Ishikawa (cell line): ENCODE measurements around the gene GPATCH2L.

Source experiments
- CEBPB ChIP-seq: IDR thresholded peaks from 2 replicates; pipeline ENCODE4 v1.6.1; 2012
- CREB1 ChIP-seq: IDR thresholded peaks from 2 replicates; pipeline ENCODE4 v1.6.1; 2012; ENCODE audit warnings: low read depth
- EGR1 ChIP-seq: IDR thresholded peaks from 2 replicates; pipeline ENCODE4 v1.6.1; 2012
- EP300 ChIP-seq: IDR thresholded peaks from 2 replicates; pipeline ENCODE4 v1.6.1; 2012; ENCODE audit warnings: borderline replicate concordance
- FOXM1 ChIP-seq: IDR thresholded peaks from 2 replicates; pipeline ENCODE4 v1.6.1; 2012; ENCODE audit warnings: low read depth, borderline replicate concordance
- NFIC ChIP-seq: IDR thresholded peaks from 2 replicates; pipeline ENCODE4 v1.6.1; 2012
- RAD21 ChIP-seq: IDR thresholded peaks from 2 replicates; pipeline ENCODE4 v1.6.1; 2012; ENCODE audit warnings: low read depth
- REST ChIP-seq: IDR thresholded peaks from 2 replicates; pipeline ENCODE4 v1.6.1; 2012; ENCODE audit warnings: low read depth, mild to moderate bottlenecking
- TAF1 ChIP-seq: IDR thresholded peaks from 2 replicates; pipeline ENCODE4 v1.6.1; 2012; ENCODE audit warnings: low read depth, mild to moderate bottlenecking
- TCF12 ChIP-seq: IDR thresholded peaks from 2 replicates; pipeline ENCODE4 v1.6.1; 2012; ENCODE audit warnings: low read depth
- TEAD4 ChIP-seq: IDR thresholded peaks from 2 replicates; pipeline ENCODE4 v1.6.1; 2012
- USF1 ChIP-seq: IDR thresholded peaks from 2 replicates; pipeline ENCODE4 v1.6.1; 2012
- YY1 ChIP-seq: IDR thresholded peaks from 2 replicates; pipeline ENCODE4 v1.6.1; 2012; ENCODE audit warnings: low read depth
- ZBTB7A ChIP-seq: IDR thresholded peaks from 2 replicates; pipeline ENCODE4 v1.6.1; 2012; ENCODE audit warnings: low read depth
- TF ChIP-seq, protein P1 (sequence below): IDR thresholded peaks from 2 replicates; pipeline ENCODE4 v1.6.1; 2012

The GPATCH2L gene

GRCh38 chr14:76131071-76131965 lies 20.4 kb upstream of the GPATCH2L start:
- TF ChIP-seq, protein P1, sequence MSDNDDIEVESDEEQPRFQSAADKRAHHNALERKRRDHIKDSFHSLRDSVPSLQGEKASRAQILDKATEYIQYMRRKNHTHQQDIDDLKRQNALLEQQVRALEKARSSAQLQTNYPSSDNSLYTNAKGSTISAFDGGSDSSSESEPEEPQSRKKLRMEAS = no peak
- TF ChIP-seq EGR1 (no peak), EP300 (no peak), TAF1 (no peak), REST (no peak), NFIC (no peak), RAD21 (no peak), TEAD4 (no peak), CEBPB (no peak), FOXM1 (no peak), ZBTB7A (no peak), TCF12 (no peak), CREB1 (no peak), USF1 (no peak), YY1 (no peak)

DNA sequence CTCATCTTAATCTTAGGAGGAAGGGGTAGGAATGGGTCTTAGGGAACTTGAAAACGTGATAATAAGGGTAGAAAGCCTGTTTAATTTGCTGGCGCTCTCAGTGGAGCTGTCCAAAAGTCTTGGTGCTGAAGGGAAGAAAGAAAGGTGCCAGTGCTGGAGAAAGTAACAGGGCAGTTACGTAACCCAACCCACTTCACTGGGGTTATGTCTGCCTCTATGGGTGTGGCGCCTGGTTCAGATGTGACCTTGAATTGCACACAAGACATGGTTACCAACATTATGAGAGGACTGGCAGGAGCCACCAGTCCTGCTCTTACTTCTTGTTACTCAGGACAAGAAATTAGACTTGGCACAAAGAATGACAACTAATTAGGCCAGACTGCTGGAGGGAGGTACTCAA lies 18.6 kb upstream of the GPATCH2L start:
- no peak for TF ChIP-seq EGR1
- TF ChIP-seq REST = peak; percentile 94
- peak; percentile 78 for TF ChIP-seq CEBPB
- no peak for TF ChIP-seq FOXM1
- TF ChIP-seq TAF1 = no peak
- TF ChIP-seq RAD21 = no peak

DNA sequence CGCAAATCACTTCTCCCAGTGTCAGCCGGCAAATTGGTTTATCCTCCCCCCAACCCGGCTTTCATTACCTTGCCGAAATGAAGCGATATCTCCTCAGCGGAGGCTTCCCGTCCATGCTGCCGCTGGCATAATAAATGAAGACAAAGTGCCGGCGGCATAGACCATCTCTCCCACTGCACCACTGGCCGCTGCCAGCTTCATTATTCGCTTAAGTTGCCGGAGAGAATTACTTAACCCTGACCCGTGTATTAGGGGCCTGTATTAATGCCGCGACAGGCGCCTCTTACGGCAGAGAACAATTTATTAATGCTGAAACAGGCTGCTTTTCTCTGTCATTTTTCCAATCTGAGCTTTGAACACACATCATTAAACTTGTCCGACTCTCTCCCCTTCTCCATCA lies 17.5 kb upstream of the GPATCH2L start:
- no peak for TF ChIP-seq RAD21
- no peak for TF ChIP-seq ZBTB7A
- no peak for TF ChIP-seq CEBPB

- TF ChIP-seq TEAD4 (no peak), REST (peak; percentile 65)
Observed at GRCh38 chr14:76135722-76136121, 16.0 kb upstream of the GPATCH2L start.

DNA sequence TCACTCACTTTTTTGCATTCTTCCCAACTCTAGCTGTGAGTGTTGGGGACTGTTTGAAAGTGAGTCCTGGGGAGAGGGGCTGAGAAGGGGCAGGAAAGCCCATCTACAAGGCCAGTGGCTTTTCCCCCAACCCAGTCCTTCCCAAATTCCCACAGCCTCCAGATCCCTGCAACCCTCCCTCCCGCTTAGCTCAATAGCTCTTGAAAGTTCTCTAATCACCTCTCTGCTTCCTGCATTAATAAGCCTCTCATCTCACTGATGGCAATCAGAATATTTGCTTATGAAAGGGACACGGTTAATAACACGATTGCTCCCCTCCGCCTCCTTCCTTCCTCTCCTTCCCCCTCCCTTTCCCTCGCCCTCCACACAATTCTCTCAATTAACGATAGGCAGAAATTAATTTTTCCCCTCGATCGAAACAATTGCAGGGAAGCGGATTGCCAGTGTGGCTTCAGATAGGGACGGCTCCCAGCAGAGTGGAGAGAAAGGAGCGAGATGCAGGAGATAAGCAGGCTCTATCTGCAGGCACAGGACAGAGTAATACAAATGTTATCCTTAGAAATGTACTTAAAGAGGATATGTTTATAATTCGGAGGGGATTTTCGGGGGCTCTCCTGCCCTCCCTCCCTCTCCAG lies 15.1 kb upstream of the GPATCH2L start:
- TF ChIP-seq, protein P1 = no peak
- TF ChIP-seq USF1 (no peak), RAD21 (no peak), TEAD4 (no peak), CEBPB (no peak), REST (no peak), FOXM1 (no peak), CREB1 (no peak), TAF1 (no peak), YY1 (no peak), ZBTB7A (no peak), TCF12 (no peak), EGR1 (no peak), EP300 (no peak), NFIC (no peak)
